SK-N-SH treated with all-trans-retinoic acid at 6 μM for 48 hours (cell line): ENCODE measurements around the gene ARHGEF10L.

Experiments
- ATAC-seq: fragments of 200-7000 bp; cut with Tn5 transposase; 3 replicates; pipeline ENCODE4 v1.9.1; 2020; ENCODE audit warnings: mild to moderate bottlenecking, moderate library complexity
- ARNTL ChIP-seq: fragments of 450-650 bp; formaldehyde crosslinking; IDR thresholded peaks from 2 replicates; pipeline ENCODE4 v1.5.0; 2020; ENCODE audit warnings: low read depth, mild to moderate bottlenecking, moderate library complexity, borderline replicate concordance
- BACH2 ChIP-seq: fragments of 250-450 bp; sonication (Bioruptor Pico); IDR thresholded peaks from 2 replicates; pipeline ENCODE4 v1.9.0; 2021; ENCODE audit warnings: mild to moderate bottlenecking, borderline replicate concordance
- CREB5 ChIP-seq: fragments of 250-450 bp; sonication (Bioruptor Pico); IDR thresholded peaks from 2 replicates; pipeline ENCODE4 v1.5.1; 2020; ENCODE audit warnings: low read depth, mild to moderate bottlenecking, moderate library complexity
- CSDC2 ChIP-seq: fragments of 250-450 bp; sonication (Bioruptor Pico); IDR thresholded peaks from 2 replicates; pipeline ENCODE4 v1.5.0; 2020; ENCODE audit warnings: mild to moderate bottlenecking, moderate library complexity
- CSRNP3 ChIP-seq: fragments of 250-450 bp; sonication (Bioruptor Pico); IDR thresholded peaks from 2 replicates; pipeline ENCODE4 v1.5.1; 2021; ENCODE audit warnings: mild to moderate bottlenecking, moderate library complexity
- GLIS3 ChIP-seq: fragments of 250-450 bp; sonication (Bioruptor Pico); IDR thresholded peaks from 2 replicates; pipeline ENCODE4 v1.5.0; 2020; ENCODE audit warnings: mild to moderate bottlenecking, moderate library complexity
- ISL1 ChIP-seq: fragments of 250-450 bp; sonication (Bioruptor Pico); IDR thresholded peaks from 2 replicates; pipeline ENCODE4 v2.1.2; 2022; ENCODE audit warnings: mild to moderate bottlenecking, moderate library complexity
- OSR1 ChIP-seq: fragments of 250-450 bp; sonication (Bioruptor Pico); IDR thresholded peaks from 2 replicates; pipeline ENCODE4 v1.8.0; 2022; ENCODE audit warnings: moderate library complexity, mild to moderate bottlenecking, inconsistent platforms
- PATZ1 ChIP-seq: fragments of 250-450 bp; sonication (Bioruptor Pico); IDR thresholded peaks from 2 replicates; pipeline ENCODE4 v1.8.0; 2020; ENCODE audit warnings: mild to moderate bottlenecking, moderate library complexity, borderline replicate concordance
- POU6F1 ChIP-seq: fragments of 250-450 bp; sonication (Bioruptor Pico); IDR thresholded peaks from 2 replicates; pipeline ENCODE4 v1.8.0; 2021; ENCODE audit warnings: low read depth, mild to moderate bottlenecking, moderate library complexity, borderline replicate concordance
- PPARA ChIP-seq: fragments of 250-450 bp; sonication (Bioruptor Pico); IDR thresholded peaks from 2 replicates; pipeline ENCODE4 v1.5.0; 2020; ENCODE audit warnings: mild to moderate bottlenecking, borderline replicate concordance
- RARB ChIP-seq: fragments of 250-450 bp; sonication (Bioruptor Pico); IDR thresholded peaks from 2 replicates; pipeline ENCODE4 v1.8.0; 2021; ENCODE audit warnings: mild to moderate bottlenecking, moderate library complexity
- SNAI2 ChIP-seq: fragments of 250-450 bp; sonication (Bioruptor Pico); IDR thresholded peaks from 2 replicates; pipeline ENCODE4 v1.5.0; 2020; ENCODE audit warnings: mild to moderate bottlenecking, moderate library complexity
- TCF4 ChIP-seq: fragments of 250-450 bp; sonication (Bioruptor Pico); IDR thresholded peaks from 2 replicates; pipeline ENCODE4 v1.8.0; 2021; ENCODE audit warnings: mild to moderate bottlenecking, moderate library complexity, borderline replicate concordance
- TOX ChIP-seq: fragments of 250-450 bp; sonication (Bioruptor Pico); IDR thresholded peaks from 2 replicates; pipeline ENCODE4 v1.8.0; 2021; ENCODE audit warnings: mild to moderate bottlenecking, moderate library complexity, borderline replicate concordance
- TSHZ2 ChIP-seq: fragments of 250-450 bp; sonication (Bioruptor Pico); IDR thresholded peaks from 2 replicates; pipeline ENCODE4 v1.5.0; 2020; ENCODE audit warnings: mild to moderate bottlenecking, moderate library complexity
- ZC3H10 ChIP-seq: fragments of 250-450 bp; sonication (Bioruptor Pico); IDR thresholded peaks from 2 replicates; pipeline ENCODE4 v1.5.1; 2021; ENCODE audit warnings: mild to moderate bottlenecking, moderate library complexity
- ZFP3 ChIP-seq: fragments of 250-450 bp; sonication (Bioruptor Pico); IDR thresholded peaks from 2 replicates; pipeline ENCODE4 v1.5.0; 2020; ENCODE audit warnings: mild to moderate bottlenecking, moderate library complexity
- ZFP30 ChIP-seq: fragments of 450-650 bp; formaldehyde crosslinking; IDR thresholded peaks from 2 replicates; pipeline ENCODE4 v1.5.0; 2022; ENCODE audit warnings: mild to moderate bottlenecking, moderate library complexity
- ZNF565 ChIP-seq: fragments of 450-650 bp; formaldehyde crosslinking; conservative IDR thresholded peaks from 2 replicates; pipeline ENCODE4 v1.5.0; 2020; ENCODE audit warnings: low read depth, mild to moderate bottlenecking, moderate library complexity
- ZNF70 ChIP-seq: fragments of 450-650 bp; formaldehyde crosslinking; IDR thresholded peaks from 2 replicates; pipeline ENCODE4 v1.5.0; 2020; ENCODE audit warnings: mild to moderate bottlenecking, moderate library complexity
- ZNF8 ChIP-seq: fragments of 450-650 bp; formaldehyde crosslinking; IDR thresholded peaks from 2 replicates; pipeline ENCODE4 v1.5.0; 2020; ENCODE audit warnings: mild to moderate bottlenecking, moderate library complexity

Gene ARHGEF10L

GRCh38 chr1:17531682-17532487, 7.6 kb upstream of the ARHGEF10L start (continued):
- TF ChIP-seq ISL1 (CRISPR knock-in tag) (no peak), ZNF8 (CRISPR knock-in tag) (no peak)

GRCh38 chr1:17533201-17533600, 6.3 kb upstream of the ARHGEF10L start:
- no peak for ATAC-seq
- TF ChIP-seq ZFP3 (CRISPR knock-in tag) (no peak), POU6F1 (CRISPR knock-in tag) (no peak), RARB (CRISPR knock-in tag) (no peak), TSHZ2 (CRISPR knock-in tag) (no peak), PPARA (CRISPR knock-in tag) (no peak), ISL1 (CRISPR knock-in tag) (no peak), TCF4 (CRISPR knock-in tag) (no peak), GLIS3 (CRISPR knock-in tag) (no peak), CREB5 (CRISPR knock-in tag) (no peak), ZNF8 (CRISPR knock-in tag) (no peak), ZFP30 (CRISPR knock-in tag) (no peak), PATZ1 (CRISPR knock-in tag) (no peak), TOX (CRISPR knock-in tag) (no peak), OSR1 (CRISPR knock-in tag) (no peak), CSRNP3 (CRISPR knock-in tag) (no peak), BACH2 (CRISPR knock-in tag) (no peak)

- TF ChIP-seq ARNTL (CRISPR knock-in tag) (no peak), CSDC2 (CRISPR knock-in tag) (no peak), PATZ1 (CRISPR knock-in tag) (no peak), CREB5 (CRISPR knock-in tag) (no peak), ISL1 (CRISPR knock-in tag) (no peak), ZNF565 (CRISPR knock-in tag) (no peak), ZFP30 (CRISPR knock-in tag) (no peak), SNAI2 (CRISPR knock-in tag) (no peak), ZFP3 (CRISPR knock-in tag) (no peak), ZC3H10 (CRISPR knock-in tag) (no peak), CSRNP3 (CRISPR knock-in tag) (no peak), TCF4 (CRISPR knock-in tag) (no peak), ZNF70 (CRISPR knock-in tag) (no peak)
- ATAC-seq = no peak
Measured at GRCh38 chr1:17535300-17535936, 4.1 kb upstream of the ARHGEF10L start.
